ENCODE results near the gene VPS41.

DNA sequence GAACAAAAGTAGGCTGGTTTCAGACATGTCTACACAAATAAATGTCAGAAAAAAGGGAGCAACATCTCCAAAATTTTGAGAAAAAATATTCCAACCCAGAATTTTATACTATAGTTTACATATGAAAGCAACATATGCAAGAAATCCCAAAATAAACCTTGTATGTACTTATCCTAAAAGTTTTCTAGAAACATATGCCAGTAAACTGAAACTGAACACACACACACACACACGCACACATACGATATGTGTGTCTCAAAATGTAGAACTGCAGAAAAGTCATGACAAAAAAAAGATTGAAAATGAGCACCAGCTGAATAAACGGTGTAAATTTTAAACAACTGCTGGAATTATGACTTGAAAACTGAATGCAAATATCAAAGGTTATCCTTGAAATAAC is 81.0 kb downstream of the VPS41 start:
- TF ChIP-seq CTCF (conservative IDR thresholded peaks at IDR 0.05; ENCODE audit: low read length): no peak
- TF ChIP-seq EZH2phosphoT487 (IDR thresholded peaks at IDR 0.05; ENCODE audit: borderline replicate concordance, low read depth, low read length): no peak

Measured in OCI-LY7 (cell line).